ENCODE measurements around the gene TSHZ2. TPM values are rescaled to one million over a fixed set of nuclear protein-coding genes. Genes with fewer than 3 reads are reported as not detected.

Gene TSHZ2
- total and polyA plus RNA-seq, 11 donors = 1.8 to 12.1 (median 3.7) TPM

- H3K4me3 ChIP-seq = no peak overlapping the region
- WGBS, 4 donors = 64 to 78% (median 70%) methylated on average over 8 of the region's 8 CpGs
- TF ChIP-seq POLR2A (IDR thresholded peaks at IDR 0.05) = no peak
- TF ChIP-seq, protein P1, sequence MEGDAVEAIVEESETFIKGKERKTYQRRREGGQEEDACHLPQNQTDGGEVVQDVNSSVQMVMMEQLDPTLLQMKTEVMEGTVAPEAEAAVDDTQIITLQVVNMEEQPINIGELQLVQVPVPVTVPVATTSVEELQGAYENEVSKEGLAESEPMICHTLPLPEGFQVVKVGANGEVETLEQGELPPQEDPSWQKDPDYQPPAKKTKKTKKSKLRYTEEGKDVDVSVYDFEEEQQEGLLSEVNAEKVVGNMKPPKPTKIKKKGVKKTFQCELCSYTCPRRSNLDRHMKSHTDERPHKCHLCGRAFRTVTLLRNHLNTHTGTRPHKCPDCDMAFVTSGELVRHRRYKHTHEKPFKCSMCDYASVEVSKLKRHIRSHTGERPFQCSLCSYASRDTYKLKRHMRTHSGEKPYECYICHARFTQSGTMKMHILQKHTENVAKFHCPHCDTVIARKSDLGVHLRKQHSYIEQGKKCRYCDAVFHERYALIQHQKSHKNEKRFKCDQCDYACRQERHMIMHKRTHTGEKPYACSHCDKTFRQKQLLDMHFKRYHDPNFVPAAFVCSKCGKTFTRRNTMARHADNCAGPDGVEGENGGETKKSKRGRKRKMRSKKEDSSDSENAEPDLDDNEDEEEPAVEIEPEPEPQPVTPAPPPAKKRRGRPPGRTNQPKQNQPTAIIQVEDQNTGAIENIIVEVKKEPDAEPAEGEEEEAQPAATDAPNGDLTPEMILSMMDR (IDR thresholded peaks at IDR 0.05) = no peak
- peak overlapping the region in 2 of 12 donors; percentile 52 for H3K27ac ChIP-seq
- DNase-seq = no peak
- intact Hi-C loops (cut with DNase I) = no loop called here
- no peak for ATAC-seq
- H3K36me3 ChIP-seq = no peaks in the 10 kb centered on the region
- H3K27me3 ChIP-seq = no peaks in the 10 kb centered on the region
- H3K4me1 ChIP-seq = peaks cover 0 to 23% (median 0%) of the 10 kb centered on the region in 12 donors
- no peaks in the 10 kb centered on the region for H3K9me3 ChIP-seq
Observed at GRCh38 chr20:53383916-53384315, 411.8 kb downstream of the TSHZ2 start.

DNA sequence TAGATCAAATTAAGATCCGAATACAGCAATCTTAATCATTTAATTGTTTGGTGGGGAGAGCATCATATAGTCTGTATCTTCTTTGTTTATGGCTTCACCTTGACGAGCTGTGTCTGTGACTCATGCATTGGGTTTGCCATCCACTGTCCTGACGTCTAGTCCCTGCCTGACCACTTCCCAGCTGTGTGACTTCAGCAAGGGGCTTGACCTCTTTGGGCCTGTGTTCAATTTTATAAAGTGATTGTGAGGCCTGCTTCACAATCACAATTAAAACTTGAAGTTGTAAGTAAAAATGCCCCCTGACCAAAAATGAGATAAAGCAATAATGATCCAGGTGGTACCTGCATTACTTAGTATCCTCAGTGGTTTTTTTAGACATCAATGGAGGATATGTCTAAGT is 412.2 kb downstream of the TSHZ2 start:
- Histone ChIP-seq H3K27me3 (no peaks in the 10 kb centered on the region), H3K9me3 (no peaks in the 10 kb centered on the region), H3K36me3 (no peaks in the 10 kb centered on the region), H3K27ac (peak overlapping the region in 1 of 12 donors; percentile 52), H3K4me1 (peaks cover 0 to 18% (median 0%) of the 10 kb centered on the region in 12 donors), H3K4me3 (no peak overlapping the region)
- no peak for TF ChIP-seq POLR2A (IDR thresholded peaks at IDR 0.05)
- TF ChIP-seq, protein P1 (IDR thresholded peaks at IDR 0.05) = no peak
- no peak for DNase-seq
- no peak for ATAC-seq
- intact Hi-C loops (cut with DNase I) = no loop called here
- 84 to 95% (median 86%) methylated on average over 3 of the region's 3 CpGs for WGBS, 4 donors

GRCh38 chr20:53385941-53386767 is 414.0 kb downstream of the TSHZ2 start:
- 83 to 88% (median 87%) methylated on average over 14 of the region's 14 CpGs for WGBS, 4 donors
- ATAC-seq = no peak

More at GRCh38 chr20:53385941-53386767, 414.0 kb downstream of the TSHZ2 start:
- Histone ChIP-seq H3K27ac (peak overlapping the region in 5 of 12 donors; percentile 35 to 66 (median 42)), H3K36me3 (no peaks in the 10 kb centered on the region), H3K9me3 (no peaks in the 10 kb centered on the region), H3K4me3 (no peak overlapping the region), H3K27me3 (no peaks in the 10 kb centered on the region), H3K4me1 (peaks cover 0 to 13% (median 0%) of the 10 kb centered on the region in 12 donors)
- intact Hi-C loops (cut with DNase I) = no loop called here
- DNase-seq = no peak
- TF ChIP-seq, protein P1 (IDR thresholded peaks at IDR 0.05) = no peak
- no peak for TF ChIP-seq POLR2A (IDR thresholded peaks at IDR 0.05)

Measured in heart left ventricle (tissue), 16 donors.